HG03457 (cell line): Measurements from ENCODE around the gene REXO4.

ENCODE experiments used
- ATAC-seq: cut with Tn5 transposase; IDR thresholded peaks from one replicate; pipeline ENCODE4 v1.9.1; 2021; ENCODE audit warnings: moderate number of reproducible peaks; ENCODE audit not compliant: unreplicated experiment

The REXO4 gene, protein sequence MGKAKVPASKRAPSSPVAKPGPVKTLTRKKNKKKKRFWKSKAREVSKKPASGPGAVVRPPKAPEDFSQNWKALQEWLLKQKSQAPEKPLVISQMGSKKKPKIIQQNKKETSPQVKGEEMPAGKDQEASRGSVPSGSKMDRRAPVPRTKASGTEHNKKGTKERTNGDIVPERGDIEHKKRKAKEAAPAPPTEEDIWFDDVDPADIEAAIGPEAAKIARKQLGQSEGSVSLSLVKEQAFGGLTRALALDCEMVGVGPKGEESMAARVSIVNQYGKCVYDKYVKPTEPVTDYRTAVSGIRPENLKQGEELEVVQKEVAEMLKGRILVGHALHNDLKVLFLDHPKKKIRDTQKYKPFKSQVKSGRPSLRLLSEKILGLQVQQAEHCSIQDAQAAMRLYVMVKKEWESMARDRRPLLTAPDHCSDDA

DNA sequence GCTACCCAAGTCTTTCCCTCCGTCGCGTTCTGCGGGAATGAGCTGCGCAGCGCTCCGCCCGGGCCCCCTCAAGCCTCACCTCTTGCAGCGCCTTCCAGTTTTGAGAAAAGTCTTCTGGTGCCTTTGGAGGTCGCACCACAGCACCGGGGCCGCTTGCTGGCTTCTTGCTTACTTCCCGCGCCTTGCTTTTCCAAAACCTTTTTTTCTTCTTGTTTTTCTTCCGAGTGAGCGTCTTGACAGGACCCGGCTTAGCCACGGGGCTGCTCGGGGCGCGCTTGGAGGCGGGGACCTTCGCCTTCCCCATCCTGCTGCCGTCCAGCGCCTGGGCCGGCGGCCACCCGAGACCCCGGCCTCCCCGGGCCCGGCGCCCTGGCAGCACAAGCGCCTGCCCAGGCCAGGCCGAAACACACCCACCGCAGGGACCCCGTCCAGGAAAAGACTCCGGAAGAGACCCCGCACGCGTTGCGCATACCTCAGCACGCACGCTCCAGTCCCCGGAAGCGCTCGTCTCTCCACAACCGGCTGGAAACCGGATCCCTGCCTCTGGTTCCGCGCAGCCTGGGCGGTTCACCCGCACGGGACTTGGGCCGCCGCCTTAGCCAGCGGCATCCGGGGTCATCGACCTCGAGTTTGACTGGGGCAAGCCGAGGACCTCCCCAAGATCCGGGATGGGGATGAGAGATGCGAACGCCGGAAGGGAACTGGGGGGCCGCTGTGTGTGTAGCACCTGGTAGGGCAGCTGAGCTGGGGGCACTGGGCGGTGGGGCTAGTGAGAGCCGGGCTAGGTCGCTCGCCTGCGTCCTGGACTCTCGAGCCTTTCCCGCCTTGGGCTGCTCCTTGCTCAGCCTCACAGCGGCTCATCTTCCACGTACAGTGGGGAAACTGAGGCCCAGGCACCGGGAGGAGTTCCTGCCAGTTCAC, at the start of gene REXO4:
Gene REXO4 (minus strand): TSS at position 470 of the 921 bp plus-strand sequence. CDS start 166 bp downstream, at position 304.
- peak; percentile 59 for ATAC-seq

DNA sequence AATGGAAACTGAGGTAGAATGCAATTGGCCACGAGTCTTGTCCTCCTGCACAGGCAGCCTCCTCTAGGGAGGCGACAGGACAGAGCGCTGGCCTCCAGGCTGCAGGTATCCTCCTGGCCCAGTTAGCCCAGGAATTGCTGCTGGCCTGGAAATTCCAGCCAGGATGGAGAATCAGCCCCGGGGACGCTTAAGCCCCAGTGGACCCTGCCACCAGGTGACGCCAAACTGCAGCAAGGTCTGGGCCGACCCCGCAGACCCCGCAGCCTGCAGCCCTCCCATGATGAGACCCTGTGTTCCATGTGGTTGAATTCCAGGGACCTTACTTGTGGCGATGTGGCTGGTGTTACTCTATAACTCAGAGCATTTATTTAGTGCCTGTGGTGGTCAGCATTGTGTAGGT, 49.3 kb upstream of the REXO4 start:
- no peak for ATAC-seq

DNA sequence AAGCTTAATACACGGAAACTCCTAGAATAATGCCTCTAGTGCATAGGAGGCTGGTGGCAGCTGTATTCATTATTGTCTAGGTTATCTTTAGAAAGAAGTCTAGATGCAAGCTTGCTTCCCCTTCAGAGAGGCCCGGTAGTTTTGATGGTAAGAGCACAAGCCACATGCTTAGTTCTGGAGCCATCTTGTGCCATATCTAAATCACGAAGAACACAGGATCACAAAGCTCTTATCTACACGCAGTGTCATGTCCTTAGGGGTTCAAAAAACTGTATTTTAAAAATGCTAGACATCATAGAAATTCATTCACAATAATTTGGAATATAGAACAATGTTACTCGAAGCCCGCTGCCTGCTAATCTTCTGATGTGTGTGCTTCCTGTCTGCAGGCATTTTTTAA, 48.2 kb upstream of the REXO4 start:
- no peak for ATAC-seq

DNA sequence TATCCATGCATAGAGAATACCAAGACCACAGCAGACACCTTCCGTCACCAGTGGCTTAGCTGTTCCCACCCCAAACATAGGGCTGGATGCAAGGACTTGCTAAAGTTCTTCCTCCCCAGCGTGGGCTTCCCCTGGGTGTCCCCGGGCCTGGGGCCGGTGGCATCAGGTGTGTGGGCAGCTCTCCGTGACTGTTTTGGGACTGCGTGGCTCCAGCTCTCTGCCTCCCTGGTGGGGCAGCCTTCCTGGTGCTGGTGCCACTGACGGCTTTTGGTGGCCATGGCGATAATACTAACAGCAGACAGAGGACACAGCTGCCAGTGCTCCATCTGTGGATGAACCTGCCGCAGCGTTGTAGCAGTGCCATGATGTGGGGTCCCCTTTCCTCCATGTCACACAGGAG, 46.8 kb upstream of the REXO4 start:
- ATAC-seq, result no peak

DNA sequence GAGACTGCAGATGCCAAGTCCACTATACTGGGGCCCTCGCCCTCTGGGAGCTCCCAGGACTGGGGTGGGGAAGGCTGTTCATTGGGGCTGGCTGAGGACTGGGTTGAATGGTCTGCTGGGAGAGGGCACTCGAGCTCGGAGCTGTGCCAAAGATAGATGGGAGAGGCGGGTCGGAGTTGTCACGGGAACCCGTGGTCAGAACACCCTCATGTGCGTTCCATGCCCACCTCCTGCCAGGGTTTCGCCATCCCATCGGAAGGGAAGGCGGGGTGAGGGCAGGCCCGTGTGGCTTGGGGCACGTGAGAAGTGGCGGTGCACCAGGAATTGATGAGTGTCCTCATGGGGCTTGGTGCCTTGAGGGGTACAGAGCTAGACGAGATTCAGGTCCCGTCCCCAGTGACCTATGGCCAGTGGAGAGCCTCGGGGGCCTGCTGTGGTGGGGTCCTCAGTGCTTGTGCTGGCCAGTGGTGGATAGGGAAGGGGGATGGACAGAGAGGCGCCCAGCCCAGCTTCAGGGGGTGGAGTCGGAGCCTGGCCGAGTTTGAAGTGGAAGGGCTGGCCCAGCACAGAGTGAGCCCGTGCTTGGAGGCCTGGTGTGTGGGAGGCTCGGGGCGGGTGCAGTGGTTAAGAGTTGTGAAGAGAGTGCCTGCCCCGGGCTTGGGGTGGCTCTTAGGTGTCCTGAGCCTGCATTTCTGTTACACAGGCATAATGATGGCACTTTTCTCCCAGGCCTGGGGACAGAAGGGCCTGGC, 46.2 kb upstream of the REXO4 start:
- ATAC-seq, result no peak

DNA sequence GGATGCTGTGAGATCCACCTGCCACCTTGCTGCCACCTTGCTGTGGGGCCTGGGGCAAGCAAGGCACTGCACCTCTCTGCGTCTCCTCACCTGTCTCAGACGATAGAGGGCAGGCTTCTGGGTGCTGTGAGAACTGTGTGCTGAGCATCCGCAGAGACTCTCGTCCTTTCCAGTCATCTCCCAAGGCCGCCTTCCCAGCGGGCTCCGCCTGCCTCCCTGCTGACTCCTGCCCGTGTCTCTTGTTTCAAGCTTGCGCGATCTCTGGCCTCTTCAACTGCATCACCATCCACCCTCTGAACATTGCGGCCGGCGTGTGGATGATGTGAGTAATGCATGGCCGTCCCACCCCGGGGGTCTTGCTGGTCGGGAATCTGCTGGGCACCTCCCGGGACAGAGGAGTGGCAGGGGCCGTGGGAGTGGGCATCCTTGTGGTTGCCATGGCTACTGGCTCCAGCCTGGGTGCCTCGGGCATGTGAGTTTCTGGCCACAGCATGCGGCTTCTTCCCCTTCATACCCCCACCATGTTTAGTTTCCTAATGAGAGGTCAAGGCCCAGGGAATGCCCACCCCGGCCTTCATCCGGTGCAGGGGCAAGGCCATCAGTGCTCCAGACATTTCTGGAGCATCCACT, 45.5 kb upstream of the REXO4 start:
- ATAC-seq, result no peak

DNA sequence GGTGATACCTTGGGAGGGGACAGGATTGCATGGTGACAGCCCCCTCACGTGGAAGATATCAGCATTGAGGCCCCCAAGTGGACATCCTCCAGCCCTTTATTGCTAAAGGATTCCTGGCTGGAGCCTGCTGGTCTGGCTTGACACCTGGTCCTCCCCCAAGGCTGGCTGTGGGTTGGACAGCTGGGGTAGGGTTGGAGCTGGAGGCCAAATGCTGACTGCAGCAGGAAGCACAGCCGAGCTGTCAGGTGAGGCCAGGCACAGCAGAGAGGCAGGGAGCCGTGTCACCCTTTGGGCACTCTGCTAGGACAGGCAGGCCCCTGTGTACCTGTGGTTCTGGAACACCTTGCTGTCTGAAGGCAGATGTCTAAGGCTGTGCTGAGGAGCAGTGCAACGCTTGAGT, 44.2 kb upstream of the REXO4 start:
- ATAC-seq, result no peak

DNA sequence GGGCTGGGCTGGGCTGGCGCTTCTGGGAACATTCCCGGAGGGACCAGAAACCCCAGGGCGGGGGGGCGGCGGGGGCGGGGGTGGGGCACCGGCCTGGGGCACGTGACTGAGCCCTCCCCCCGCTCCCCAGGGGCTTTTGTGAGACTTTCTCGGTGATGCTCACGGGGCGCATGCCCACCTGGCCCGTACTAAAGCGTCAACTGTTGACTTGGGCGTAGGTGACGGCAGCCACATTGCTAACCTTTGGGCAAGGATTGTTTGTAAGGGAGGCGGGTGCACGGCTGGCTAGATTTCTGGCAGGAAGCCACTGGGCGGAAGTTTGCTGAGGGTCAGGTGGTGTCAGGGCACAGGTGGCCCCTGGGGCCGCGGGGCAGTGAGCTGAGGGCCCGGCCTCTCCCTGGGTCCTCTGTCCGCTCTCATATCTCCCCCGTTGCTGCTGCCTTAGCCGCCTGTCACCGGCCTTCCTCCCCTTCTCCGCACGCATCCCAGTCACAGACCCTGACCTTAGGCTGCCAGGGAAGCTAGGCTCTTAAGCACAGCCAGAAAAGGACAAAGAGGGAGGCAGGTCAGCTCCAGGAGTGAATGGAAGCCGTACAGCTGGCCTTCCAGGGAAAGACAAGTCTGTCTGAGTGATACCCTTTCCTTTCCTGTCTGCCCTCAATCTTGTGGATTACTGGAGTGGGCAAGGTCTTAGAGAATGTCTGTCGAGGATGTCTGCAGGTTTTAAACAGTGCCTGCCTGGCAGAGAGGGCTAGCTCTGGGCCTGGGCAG, 42.8 kb upstream of the REXO4 start:
- peak; percentile 21 for ATAC-seq

DNA sequence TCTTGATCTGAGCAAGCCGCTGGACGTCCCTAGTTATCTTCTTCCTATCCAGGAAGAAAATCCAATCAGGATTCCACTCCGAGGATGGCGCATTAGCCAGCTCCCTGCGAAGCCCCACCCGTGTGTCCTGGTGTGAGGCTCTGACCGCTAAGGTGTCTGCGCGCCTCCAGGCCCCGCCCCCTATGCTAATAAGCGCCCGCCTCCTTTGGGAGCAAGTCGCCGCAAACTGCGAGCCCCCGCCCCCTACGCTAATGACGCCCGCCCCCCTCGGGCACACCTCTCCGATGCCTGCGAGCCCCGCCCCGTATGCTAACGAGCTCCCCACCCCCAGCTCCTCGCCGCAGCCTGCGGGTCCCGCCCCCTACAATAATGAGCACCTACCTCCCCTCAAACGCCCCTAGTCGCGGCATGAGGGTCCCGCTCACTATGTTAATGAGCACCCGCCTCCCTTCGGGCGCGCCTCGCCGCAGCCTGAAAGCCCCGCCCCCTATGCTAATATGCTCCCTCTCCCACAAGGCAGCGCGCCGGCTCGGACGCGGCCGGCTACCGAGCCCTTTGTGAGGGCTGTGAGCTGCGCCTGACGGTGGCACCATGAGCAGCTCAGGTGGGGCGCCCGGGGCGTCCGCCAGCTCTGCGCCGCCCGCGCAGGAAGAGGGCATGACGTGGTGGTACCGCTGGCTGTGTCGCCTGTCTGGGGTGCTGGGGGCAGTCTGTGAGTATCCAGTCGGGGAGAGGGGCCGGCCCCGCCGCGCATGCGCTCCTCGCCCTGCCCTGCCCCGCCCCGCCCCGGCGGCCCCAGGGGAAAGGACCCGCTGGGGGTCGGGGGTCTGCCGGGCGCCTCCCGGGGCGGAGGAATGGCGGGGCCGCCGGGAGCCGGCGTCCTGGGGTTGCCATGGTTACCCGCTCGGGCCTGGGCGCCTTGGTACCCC, 41.9 kb upstream of the REXO4 start, which contains the start of gene CACFD1:
Gene CACFD1 (plus strand): TSS at position 503 of the 929 bp plus-strand sequence. CDS start 89 bp downstream, at position 592.
- ATAC-seq, result peak; percentile 44

DNA sequence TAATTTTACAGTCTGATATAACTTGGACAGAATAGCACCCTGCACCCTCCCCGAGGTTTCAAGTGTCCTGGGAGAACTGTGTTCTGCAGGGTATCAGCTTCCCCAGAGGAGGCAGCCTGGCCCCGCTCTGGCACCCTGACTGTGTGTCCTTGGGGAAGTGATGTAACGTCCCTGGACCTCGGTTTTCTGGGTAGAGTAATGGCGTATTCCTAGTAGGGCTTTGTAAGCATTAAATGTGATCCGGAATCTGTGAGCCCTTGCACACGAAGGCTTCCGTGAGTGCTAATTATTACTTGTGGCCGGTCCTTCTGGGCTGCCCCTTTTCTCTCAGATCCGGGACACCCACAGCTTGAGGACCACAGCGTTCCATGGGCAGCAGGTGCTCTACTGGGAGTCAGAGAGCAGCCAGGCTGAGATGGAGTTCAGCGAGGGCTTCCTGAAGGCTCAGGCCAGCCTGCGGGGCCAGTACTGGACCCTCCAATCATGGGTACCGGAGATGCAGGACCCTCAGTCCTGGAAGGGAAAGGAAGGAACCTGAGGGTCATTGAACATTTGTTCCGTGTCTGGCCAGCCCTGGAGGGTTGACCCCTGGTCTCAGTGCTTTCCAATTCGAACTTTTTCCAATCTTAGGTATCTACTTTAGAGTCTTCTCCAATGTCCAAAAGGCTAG, 41.0 kb upstream of the REXO4 start:
- ATAC-seq, result no peak

DNA sequence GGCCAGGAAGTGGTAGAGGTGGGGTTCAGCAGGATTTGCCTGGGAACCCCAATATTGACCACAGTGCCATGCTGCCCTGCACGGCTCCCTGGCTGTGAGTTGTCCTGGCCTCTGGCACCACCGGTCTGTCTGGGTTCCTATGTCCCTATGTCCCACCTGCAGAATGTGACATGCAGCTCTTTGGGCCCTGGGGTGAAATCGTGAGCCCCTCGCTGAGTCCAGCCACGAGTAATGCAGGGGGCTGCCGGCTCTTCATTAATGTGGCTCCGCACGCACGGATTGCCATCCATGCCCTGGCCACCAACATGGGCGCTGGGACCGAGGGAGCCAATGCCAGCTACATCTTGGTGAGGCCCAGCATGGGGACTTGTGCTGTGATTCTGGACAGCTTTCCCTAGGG, 39.9 kb upstream of the REXO4 start:
- no peak for ATAC-seq

DNA sequence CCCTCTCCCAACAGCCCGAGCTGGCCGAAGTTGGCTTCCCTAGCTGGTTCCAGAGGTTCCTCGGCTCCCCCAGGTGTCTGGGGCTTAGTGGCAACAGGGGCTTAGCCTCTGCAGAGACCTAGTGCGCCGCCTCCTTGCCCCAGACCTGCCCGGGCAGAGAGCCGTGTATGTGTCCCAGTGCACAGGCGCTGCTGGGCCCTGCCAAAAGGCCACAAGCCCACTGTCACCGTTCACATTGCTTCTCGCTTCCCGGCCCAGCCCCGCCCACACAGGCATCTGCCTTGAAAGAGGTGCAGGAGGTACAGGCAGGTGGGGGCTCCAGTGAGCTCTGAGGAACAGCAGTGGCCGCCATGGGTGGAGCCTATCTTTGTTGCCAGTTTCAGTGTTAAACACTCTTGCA, 39.4 kb upstream of the REXO4 start:
- ATAC-seq, result no peak

DNA sequence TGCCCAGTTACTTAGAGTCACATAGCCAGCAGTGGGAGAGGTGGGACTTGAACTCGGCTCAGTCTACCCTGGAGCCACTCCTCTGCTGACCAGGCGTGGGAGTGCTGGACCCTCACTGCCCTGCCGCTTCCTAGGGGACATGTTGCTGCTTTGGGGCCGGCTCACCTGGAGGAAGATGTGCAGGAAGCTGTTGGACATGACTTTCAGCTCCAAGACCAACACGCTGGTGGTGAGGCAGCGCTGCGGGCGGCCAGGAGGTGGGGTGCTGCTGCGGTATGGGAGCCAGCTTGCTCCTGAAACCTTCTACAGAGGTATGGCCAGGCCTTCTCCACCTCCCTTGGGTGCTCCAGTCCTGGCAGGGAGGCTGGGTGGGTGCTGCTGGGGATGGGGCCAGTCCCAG, 38.6 kb upstream of the REXO4 start:
- ATAC-seq, result no peak

DNA sequence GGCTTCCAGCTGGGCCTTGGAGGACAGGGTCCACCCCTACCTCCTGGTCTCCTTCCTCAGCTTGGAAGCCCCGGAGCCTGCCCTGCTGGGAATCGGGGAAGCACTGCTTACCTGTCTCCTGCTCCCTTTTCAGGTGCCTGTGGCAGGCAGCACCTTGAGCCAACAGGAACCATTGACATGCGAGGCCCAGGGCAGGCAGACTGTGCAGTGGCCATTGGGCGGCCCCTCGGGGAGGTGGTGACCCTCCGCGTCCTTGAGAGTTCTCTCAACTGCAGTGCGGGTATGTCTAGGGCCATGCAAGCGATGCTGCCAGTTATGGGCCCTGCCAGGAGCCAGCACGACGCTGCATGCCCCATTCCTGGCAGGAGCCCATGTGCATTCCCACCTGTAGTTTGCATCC, 38.1 kb upstream of the REXO4 start:
- ATAC-seq, result no peak

DNA sequence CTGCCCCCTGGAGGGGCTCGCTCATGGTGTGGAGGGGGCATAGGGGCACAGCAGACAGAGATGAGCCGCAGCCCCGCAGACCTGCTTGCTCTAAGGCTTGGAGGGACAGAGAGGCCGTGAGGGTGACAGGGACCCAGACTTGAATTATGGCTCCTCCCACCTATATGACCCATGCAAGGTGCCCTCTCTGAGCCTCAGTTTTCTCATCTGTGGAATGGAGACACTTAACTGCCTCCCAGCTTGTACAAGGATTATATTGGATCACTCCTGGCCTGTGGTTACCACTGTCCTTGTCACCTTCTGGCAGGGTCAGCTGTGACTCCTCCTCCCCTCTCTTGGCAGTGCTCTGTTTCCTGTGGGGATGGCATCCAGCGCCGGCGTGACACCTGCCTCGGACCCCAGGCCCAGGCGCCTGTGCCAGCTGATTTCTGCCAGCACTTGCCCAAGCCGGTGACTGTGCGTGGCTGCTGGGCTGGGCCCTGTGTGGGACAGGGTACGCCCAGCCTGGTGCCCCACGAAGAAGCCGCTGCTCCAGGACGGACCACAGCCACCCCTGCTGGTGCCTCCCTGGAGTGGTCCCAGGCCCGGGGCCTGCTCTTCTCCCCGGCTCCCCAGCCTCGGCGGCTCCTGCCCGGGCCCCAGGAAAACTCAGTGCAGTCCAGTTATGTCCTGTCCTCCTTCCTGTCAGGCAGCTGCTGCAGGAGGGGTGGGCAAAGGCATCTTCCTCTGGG, 37.3 kb upstream of the REXO4 start:
- no peak for ATAC-seq

DNA sequence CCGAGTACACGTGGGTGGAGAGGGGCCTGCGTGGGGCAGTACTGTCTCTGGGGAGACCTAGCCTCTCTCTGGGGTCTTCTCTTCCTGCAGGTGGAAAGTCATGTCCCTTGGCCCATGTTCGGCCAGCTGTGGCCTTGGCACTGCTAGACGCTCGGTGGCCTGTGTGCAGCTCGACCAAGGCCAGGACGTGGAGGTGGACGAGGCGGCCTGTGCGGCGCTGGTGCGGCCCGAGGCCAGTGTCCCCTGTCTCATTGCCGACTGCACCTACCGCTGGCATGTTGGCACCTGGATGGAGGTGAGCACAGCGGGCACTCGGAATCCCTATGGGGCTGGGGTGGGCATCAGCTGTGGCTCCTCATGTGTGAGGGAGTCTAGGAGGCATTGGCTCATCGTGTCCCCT, 36.5 kb upstream of the REXO4 start:
- no peak for ATAC-seq

DNA sequence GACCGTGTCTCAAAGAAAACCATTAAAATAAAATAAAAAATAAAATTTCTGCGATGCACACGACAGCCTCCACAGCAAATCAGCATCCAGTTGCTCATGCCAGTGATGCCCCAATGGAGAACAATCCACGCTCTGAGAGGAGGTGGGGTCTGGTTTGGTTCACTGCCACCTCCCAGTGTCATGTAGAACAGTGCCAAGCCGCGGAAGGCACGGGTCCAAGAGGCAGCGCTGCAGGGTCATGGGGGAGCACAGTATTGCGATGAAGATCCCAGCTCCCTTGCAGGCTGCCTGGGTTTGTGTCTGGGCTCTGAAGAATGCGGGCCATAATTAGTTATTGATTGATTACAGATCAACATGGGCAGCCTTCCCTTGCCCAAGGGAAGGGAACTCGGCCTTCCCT, 35.8 kb upstream of the REXO4 start:
- no peak for ATAC-seq

DNA sequence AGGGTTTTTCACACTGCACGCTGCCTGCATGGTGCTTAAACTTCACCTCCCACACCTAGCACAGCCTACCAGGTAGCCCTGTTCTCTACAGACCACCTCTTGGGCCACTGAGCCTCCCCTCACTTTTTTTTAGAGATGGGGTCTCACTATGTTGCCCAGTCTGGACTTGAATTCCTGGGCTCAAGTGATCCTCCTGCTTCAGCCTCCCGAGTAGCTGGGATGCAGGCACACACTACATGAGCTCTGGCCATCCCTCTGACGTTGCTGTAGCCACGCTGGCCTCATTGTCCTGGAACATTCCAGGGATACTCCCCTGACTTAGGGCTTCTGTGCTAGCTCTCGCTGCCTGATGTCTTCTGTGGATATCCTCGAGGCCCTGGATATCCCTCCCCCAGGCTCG, 34.8 kb upstream of the REXO4 start:
- ATAC-seq, result no peak
